HL-60 (cell line): Measurements from ENCODE around the gene AGBL4.

Experiments
- DNase-seq, 2 experiments: peaks; one replicate each; pipeline ENCODE4 v3.0.0-alpha.2; 2010 to 2020; ENCODE audit warnings: low read depth in 1 of 2, low spot score in 1 of 2
- H3K27ac ChIP-seq: fragments of 250-450 bp; sonication (Bioruptor Pico); replicated peaks from 2 replicates; pipeline ENCODE4 v1.5.1; 2020; ENCODE audit warnings: mild to moderate bottlenecking, moderate library complexity
- H3K27me3 ChIP-seq: fragments of 250-450 bp; sonication (Bioruptor Pico); 2 replicates; pipeline ENCODE4 v1.5.1; 2021; ENCODE audit warnings: mild to moderate bottlenecking, moderate library complexity; ENCODE audit not compliant: insufficient read depth, poor library complexity, severe bottlenecking
- H3K4me3 ChIP-seq: replicated peaks from 2 replicates; pipeline ENCODE4 v1.5.1; 2011; ENCODE audit warnings: mild to moderate bottlenecking, control low read depth, low read length; ENCODE audit not compliant: insufficient read depth
- GABPA ChIP-seq: IDR thresholded peaks from 2 replicates; pipeline ENCODE4 v1.6.1; 2012; ENCODE audit warnings: low read depth
- POLR2AphosphoS5 ChIP-seq: IDR thresholded peaks from 2 replicates; pipeline ENCODE4 v1.6.1; 2012; ENCODE audit warnings: low read depth
- REST ChIP-seq: IDR thresholded peaks from 2 replicates; pipeline ENCODE4 v1.6.1; 2012; ENCODE audit warnings: low read depth; ENCODE audit not compliant: insufficient replicate concordance
- SPI1 ChIP-seq: IDR thresholded peaks from 2 replicates; pipeline ENCODE4 v1.6.1; 2012; ENCODE audit warnings: low read depth, mild to moderate bottlenecking, borderline replicate concordance
- TF ChIP-seq, protein P1 (sequence below): IDR thresholded peaks from one replicate; pipeline ENCODE4 v1.5.1; 2011; ENCODE audit warnings: low read length, control low read depth, inconsistent platforms; ENCODE audit not compliant: insufficient read depth

Gene AGBL4

GRCh38 chr1:49085079-49085478, 938.7 kb downstream of the AGBL4 start:
- Histone ChIP-seq H3K4me3 (no peak overlapping the region), H3K27ac (no peak overlapping the region), H3K27me3 (no peaks in the 10 kb centered on the region)
- DNase-seq: no peak
- no peak for TF ChIP-seq SPI1
- no peak for TF ChIP-seq GABPA
- no peak for TF ChIP-seq POLR2AphosphoS5
- TF ChIP-seq REST: no peak
- TF ChIP-seq, protein P1, sequence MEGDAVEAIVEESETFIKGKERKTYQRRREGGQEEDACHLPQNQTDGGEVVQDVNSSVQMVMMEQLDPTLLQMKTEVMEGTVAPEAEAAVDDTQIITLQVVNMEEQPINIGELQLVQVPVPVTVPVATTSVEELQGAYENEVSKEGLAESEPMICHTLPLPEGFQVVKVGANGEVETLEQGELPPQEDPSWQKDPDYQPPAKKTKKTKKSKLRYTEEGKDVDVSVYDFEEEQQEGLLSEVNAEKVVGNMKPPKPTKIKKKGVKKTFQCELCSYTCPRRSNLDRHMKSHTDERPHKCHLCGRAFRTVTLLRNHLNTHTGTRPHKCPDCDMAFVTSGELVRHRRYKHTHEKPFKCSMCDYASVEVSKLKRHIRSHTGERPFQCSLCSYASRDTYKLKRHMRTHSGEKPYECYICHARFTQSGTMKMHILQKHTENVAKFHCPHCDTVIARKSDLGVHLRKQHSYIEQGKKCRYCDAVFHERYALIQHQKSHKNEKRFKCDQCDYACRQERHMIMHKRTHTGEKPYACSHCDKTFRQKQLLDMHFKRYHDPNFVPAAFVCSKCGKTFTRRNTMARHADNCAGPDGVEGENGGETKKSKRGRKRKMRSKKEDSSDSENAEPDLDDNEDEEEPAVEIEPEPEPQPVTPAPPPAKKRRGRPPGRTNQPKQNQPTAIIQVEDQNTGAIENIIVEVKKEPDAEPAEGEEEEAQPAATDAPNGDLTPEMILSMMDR: no peak

DNA sequence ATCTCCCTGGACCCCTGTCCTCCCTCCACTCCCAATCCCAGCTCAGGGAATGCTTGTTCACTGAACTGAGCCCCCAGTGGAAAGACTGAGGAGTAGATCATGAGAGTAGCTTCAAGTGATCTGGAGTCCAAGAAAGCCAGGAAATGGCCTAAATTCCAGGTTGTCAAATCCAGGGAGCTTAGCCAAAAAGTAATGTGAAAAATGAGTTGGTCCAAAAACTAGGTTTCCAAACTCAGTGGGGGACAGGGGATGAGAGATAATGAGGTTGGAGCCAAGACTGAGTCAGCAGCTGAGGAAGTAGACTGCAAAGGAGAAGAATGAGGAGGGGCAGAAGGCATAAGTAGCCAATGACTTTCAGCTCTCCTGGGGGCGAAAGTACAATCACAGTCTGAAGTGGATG, 963.0 kb downstream of the AGBL4 start:
- H3K27me3 ChIP-seq: no peaks in the 10 kb centered on the region
- no peak overlapping the region for H3K27ac ChIP-seq
- no peak overlapping the region for H3K4me3 ChIP-seq
- no peak for DNase-seq
- TF ChIP-seq SPI1: no peak
- TF ChIP-seq, protein P1: no peak
- no peak for TF ChIP-seq REST
- no peak for TF ChIP-seq POLR2AphosphoS5
- TF ChIP-seq GABPA: no peak

DNA sequence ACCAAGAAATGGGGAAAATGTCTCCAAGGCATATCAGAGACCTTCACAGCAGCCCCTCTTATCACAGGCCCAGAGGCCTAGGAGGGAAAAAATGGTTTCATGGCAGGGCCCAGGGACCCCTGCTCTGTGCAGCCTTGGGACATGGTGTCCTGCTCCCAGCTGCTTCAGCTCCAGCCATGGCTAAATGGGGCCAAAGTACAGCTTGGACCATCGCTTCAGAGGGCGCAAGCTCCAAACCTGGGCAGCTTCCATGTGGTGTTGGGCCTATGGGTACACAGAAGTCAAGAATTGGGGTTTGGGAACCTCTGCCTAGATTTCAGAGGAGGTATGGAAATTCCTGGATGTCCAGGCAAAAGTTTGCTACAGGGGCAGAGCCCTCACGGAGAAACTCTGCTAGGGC, 964.7 kb downstream of the AGBL4 start:
- Histone ChIP-seq H3K27ac (no peak overlapping the region), H3K27me3 (no peaks in the 10 kb centered on the region), H3K4me3 (no peak overlapping the region)
- TF ChIP-seq GABPA (no peak), REST (no peak), SPI1 (no peak), POLR2AphosphoS5 (no peak)
- TF ChIP-seq, protein P1: no peak
- DNase-seq: no peak
